ENCODE results near the gene DAPL1. TPM values are rescaled to one million over a fixed set of nuclear protein-coding genes. Genes with fewer than 3 reads are reported as not detected.

Gene DAPL1
- total RNA-seq, 6 experiments from 2014 or later, result not detected

DNA sequence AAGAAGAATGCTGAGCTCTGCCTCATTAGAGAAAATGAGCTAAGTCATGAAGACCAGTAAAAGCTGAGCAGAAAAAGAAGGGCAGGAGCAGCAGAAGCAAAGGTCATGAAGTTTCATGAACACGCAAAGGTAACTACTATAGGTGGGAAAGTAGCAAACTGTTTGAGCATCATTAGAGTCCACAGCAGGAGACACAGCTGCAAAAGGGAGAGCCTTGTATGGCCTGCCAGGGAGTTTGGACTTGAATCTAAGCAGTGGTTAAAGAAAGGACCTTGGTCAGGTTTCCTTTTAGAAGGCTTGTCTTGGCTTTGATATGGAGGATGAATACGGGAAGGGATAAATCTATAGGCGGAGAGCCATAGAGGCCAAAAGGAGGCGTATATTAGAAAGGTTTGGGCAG is 34.0 kb downstream of the DAPL1 start:
- DNase-seq, result no peak
- H3K4me1 ChIP-seq, result peaks cover 0 to 8% (median 0%) of the 10 kb centered on the region in 4 donors
- H3K27ac ChIP-seq, result no peak overlapping the region
- no peaks in the 10 kb centered on the region for H3K36me3 ChIP-seq
- WGBS (ENCODE audit: insufficient coverage, low coverage, low lambda C conversion rate, missing lambda C conversion rate), result 86% methylated on average over 4 of the region's 4 CpGs
- TF ChIP-seq, protein P1, sequence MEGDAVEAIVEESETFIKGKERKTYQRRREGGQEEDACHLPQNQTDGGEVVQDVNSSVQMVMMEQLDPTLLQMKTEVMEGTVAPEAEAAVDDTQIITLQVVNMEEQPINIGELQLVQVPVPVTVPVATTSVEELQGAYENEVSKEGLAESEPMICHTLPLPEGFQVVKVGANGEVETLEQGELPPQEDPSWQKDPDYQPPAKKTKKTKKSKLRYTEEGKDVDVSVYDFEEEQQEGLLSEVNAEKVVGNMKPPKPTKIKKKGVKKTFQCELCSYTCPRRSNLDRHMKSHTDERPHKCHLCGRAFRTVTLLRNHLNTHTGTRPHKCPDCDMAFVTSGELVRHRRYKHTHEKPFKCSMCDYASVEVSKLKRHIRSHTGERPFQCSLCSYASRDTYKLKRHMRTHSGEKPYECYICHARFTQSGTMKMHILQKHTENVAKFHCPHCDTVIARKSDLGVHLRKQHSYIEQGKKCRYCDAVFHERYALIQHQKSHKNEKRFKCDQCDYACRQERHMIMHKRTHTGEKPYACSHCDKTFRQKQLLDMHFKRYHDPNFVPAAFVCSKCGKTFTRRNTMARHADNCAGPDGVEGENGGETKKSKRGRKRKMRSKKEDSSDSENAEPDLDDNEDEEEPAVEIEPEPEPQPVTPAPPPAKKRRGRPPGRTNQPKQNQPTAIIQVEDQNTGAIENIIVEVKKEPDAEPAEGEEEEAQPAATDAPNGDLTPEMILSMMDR (IDR thresholded peaks at IDR 0.05), result no peak
- TF ChIP-seq POLR2A (IDR thresholded peaks at IDR 0.05), result no peak
- ATAC-seq, result no peak
- no peaks in the 10 kb centered on the region for H3K27me3 ChIP-seq
- intact Hi-C loops (cut with DNase I), result no loop called here
- no peaks in the 10 kb centered on the region for H3K9me3 ChIP-seq
- no peak overlapping the region for H3K4me3 ChIP-seq

GRCh38 chr2:158830201-158830600 is 35.1 kb downstream of the DAPL1 start:
- Histone ChIP-seq H3K9me3 (no peaks in the 10 kb centered on the region), H3K27me3 (no peaks in the 10 kb centered on the region), H3K36me3 (no peaks in the 10 kb centered on the region), H3K27ac (no peak overlapping the region), H3K4me1 (peaks cover 0 to 5% (median 0%) of the 10 kb centered on the region in 4 donors), H3K4me3 (no peak overlapping the region)
- no peak for TF ChIP-seq POLR2A (IDR thresholded peaks at IDR 0.05)
- TF ChIP-seq, protein P1 (IDR thresholded peaks at IDR 0.05), result no peak
- intact Hi-C loops (cut with DNase I), result no loop called here
- DNase-seq, result no peak
- WGBS (ENCODE audit: insufficient coverage, low coverage, low lambda C conversion rate, missing lambda C conversion rate), result 75% methylated on average over 4 of the region's 4 CpGs
- no peak for ATAC-seq

- Histone ChIP-seq H3K27me3 (no peaks in the 10 kb centered on the region), H3K4me1 (no peaks in the 10 kb centered on the region), H3K36me3 (no peaks in the 10 kb centered on the region), H3K9me3 (no peaks in the 10 kb centered on the region), H3K27ac (no peak overlapping the region), H3K4me3 (no peak overlapping the region)
- DNase-seq, result no peak
- 66% methylated on average over 2 of the region's 3 CpGs for WGBS (ENCODE audit: insufficient coverage, low coverage, low lambda C conversion rate, missing lambda C conversion rate)
- TF ChIP-seq, protein P1 (IDR thresholded peaks at IDR 0.05), result no peak
- no peak for TF ChIP-seq POLR2A (IDR thresholded peaks at IDR 0.05)
- intact Hi-C loops (cut with DNase I), result no loop called here
- no peak for ATAC-seq
Measured at GRCh38 chr2:158835431-158835830, 40.3 kb downstream of the DAPL1 start.

GRCh38 chr2:158837645-158838044 is 42.5 kb downstream of the DAPL1 start:
- H3K4me1 ChIP-seq, result no peaks in the 10 kb centered on the region
- ATAC-seq, result no peak
- WGBS (ENCODE audit: insufficient coverage, low coverage, low lambda C conversion rate, missing lambda C conversion rate), result 63% methylated on average over 2 of the region's 2 CpGs
- TF ChIP-seq, protein P1 (IDR thresholded peaks at IDR 0.05), result no peak
- TF ChIP-seq POLR2A (IDR thresholded peaks at IDR 0.05), result no peak
- DNase-seq, result no peak
- no peaks in the 10 kb centered on the region for H3K9me3 ChIP-seq
- intact Hi-C loops (cut with DNase I), result no loop called here
- H3K4me3 ChIP-seq, result no peak overlapping the region
- no peak overlapping the region for H3K27ac ChIP-seq
- H3K36me3 ChIP-seq, result no peaks in the 10 kb centered on the region
- no peaks in the 10 kb centered on the region for H3K27me3 ChIP-seq

GRCh38 chr2:158841850-158842249 is 46.7 kb downstream of the DAPL1 start:
- no peak for ATAC-seq

More at GRCh38 chr2:158841850-158842249, 46.7 kb downstream of the DAPL1 start:
- Histone ChIP-seq H3K27me3 (no peaks in the 10 kb centered on the region), H3K4me3 (no peak overlapping the region), H3K27ac (no peak overlapping the region), H3K9me3 (no peaks in the 10 kb centered on the region), H3K4me1 (no peaks in the 10 kb centered on the region), H3K36me3 (no peaks in the 10 kb centered on the region)
- no peak for TF ChIP-seq POLR2A (IDR thresholded peaks at IDR 0.05)
- TF ChIP-seq, protein P1 (IDR thresholded peaks at IDR 0.05), result no peak
- DNase-seq, result no peak
- intact Hi-C loops (cut with DNase I), result no loop called here

Data from right lobe of liver (tissue), 6 donors.